Putamen (tissue), 1 donor: ENCODE results near the gene RMP24.
"Not testable (repeated sequence)": the region's sequence is repeated elsewhere in the genome, so short reads cannot be mapped to it uniquely, and the experiment has no call there.

ENCODE experiments used
- DNase-seq: peaks from one replicate; pipeline ENCODE4 v3.0.0-alpha.2; 2016; ENCODE audit warnings: low spot score

RMP24 gene

GRCh38 chr18:35968278-35968880 lies 4.1 kb upstream of the RMP24 start:
- DNase-seq: no peak

- no peak for DNase-seq
Measured at GRCh38 chr18:35969676-35970075, 2.8 kb upstream of the RMP24 start.

- no peak for DNase-seq
Measured at GRCh38 chr18:35971661-35972196, 750 bp upstream of the RMP24 start.

GRCh38 chr18:35973650-35974049 lies 1.2 kb downstream of the RMP24 start:
- DNase-seq: no peak

GRCh38 chr18:35974181-35974580 lies 1.7 kb downstream of the RMP24 start:
- no peak for DNase-seq

- no peak for DNase-seq
Measured at GRCh38 chr18:35979112-35979511, 6.6 kb downstream of the RMP24 start.

- no peak for DNase-seq
Measured at GRCh38 chr18:35982409-35983114, 10.1 kb downstream of the RMP24 start.

- DNase-seq: no peak
Measured at GRCh38 chr18:35983147-35983546, 10.7 kb downstream of the RMP24 start.

- DNase-seq: no peak
Measured at GRCh38 chr18:35983818-35984217, 11.3 kb downstream of the RMP24 start.

- DNase-seq: no peak
Measured at GRCh38 chr18:35991696-35992095, 19.2 kb downstream of the RMP24 start.

GRCh38 chr18:35993013-35993412 lies 20.5 kb downstream of the RMP24 start:
- DNase-seq: no peak

GRCh38 chr18:35998967-35999366 lies 26.5 kb downstream of the RMP24 start:
- DNase-seq: no peak

- DNase-seq: no peak
Measured at GRCh38 chr18:35999925-36000324, 27.4 kb downstream of the RMP24 start.

GRCh38 chr18:36006997-36007396 lies 34.5 kb downstream of the RMP24 start:
- DNase-seq: no peak

- DNase-seq: no peak
Measured at GRCh38 chr18:36009214-36009613, 36.7 kb downstream of the RMP24 start.

- no peak for DNase-seq
Measured at GRCh38 chr18:36012891-36013290, 40.4 kb downstream of the RMP24 start.

- no peak for DNase-seq
Measured at GRCh38 chr18:36015629-36016028, 43.1 kb downstream of the RMP24 start.

GRCh38 chr18:36017232-36017631 lies 44.8 kb downstream of the RMP24 start:
- DNase-seq: no peak

- no peak for DNase-seq
Measured at GRCh38 chr18:36020174-36020711, 47.8 kb downstream of the RMP24 start.

- DNase-seq: no peak
Measured at GRCh38 chr18:36023336-36023735, 50.9 kb downstream of the RMP24 start.

GRCh38 chr18:36024241-36024640 lies 51.8 kb downstream of the RMP24 start:
- not testable (repeated sequence) for DNase-seq

- no peak for DNase-seq
Measured at GRCh38 chr18:36025025-36025424, 52.5 kb downstream of the RMP24 start.

GRCh38 chr18:36028859-36029258 lies 56.4 kb downstream of the RMP24 start:
- no peak for DNase-seq
